Adipocyte (in vitro differentiated cells): ENCODE results near the gene AEBP2.
A peak's percentile ranks its signal among the peaks of the same experiment; 100 is the strongest.
"Not testable (repeated sequence)": the region's sequence is repeated elsewhere in the genome, so short reads cannot be mapped to it uniquely, and the experiment has no call there.

Source experiments
- DNase-seq: peaks from one replicate; pipeline ENCODE4 v3.0.0-alpha.2; 2015; ENCODE audit warnings: low read depth
- H3K27me3 ChIP-seq: replicated peaks from 2 replicates; pipeline ENCODE4 v1.7.0; 2013; ENCODE audit warnings: mild to moderate bottlenecking, low read length, moderate library complexity; ENCODE audit not compliant: control insufficient read depth, insufficient read depth
- H3K36me3 ChIP-seq: 2 replicates; pipeline ENCODE4 v1.7.0; 2013; ENCODE audit warnings: low read length, mild to moderate bottlenecking, moderate library complexity; ENCODE audit not compliant: control insufficient read depth, insufficient read depth, severe bottlenecking
- H3K4me1 ChIP-seq: 2 replicates; pipeline ENCODE4 v1.7.0; 2013; ENCODE audit warnings: mild to moderate bottlenecking, low read length, moderate library complexity; ENCODE audit not compliant: control insufficient read depth, insufficient read depth
- H3K4me3 ChIP-seq: 2 replicates; pipeline ENCODE4 v1.7.0; 2013; ENCODE audit warnings: mild to moderate bottlenecking, low read length, moderate library complexity
- H3K9ac ChIP-seq: 2 replicates; pipeline ENCODE4 v1.7.0; 2013; ENCODE audit warnings: mild to moderate bottlenecking, low read length, moderate library complexity
- H3K9me3 ChIP-seq: 2 replicates; pipeline ENCODE4 v1.7.0; 2013; ENCODE audit warnings: mild to moderate bottlenecking, low read length, moderate library complexity; ENCODE audit not compliant: control insufficient read depth

The AEBP2 gene, protein sequence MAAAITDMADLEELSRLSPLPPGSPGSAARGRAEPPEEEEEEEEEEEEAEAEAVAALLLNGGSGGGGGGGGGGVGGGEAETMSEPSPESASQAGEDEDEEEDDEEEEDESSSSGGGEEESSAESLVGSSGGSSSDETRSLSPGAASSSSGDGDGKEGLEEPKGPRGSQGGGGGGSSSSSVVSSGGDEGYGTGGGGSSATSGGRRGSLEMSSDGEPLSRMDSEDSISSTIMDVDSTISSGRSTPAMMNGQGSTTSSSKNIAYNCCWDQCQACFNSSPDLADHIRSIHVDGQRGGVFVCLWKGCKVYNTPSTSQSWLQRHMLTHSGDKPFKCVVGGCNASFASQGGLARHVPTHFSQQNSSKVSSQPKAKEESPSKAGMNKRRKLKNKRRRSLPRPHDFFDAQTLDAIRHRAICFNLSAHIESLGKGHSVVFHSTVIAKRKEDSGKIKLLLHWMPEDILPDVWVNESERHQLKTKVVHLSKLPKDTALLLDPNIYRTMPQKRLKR

DNA sequence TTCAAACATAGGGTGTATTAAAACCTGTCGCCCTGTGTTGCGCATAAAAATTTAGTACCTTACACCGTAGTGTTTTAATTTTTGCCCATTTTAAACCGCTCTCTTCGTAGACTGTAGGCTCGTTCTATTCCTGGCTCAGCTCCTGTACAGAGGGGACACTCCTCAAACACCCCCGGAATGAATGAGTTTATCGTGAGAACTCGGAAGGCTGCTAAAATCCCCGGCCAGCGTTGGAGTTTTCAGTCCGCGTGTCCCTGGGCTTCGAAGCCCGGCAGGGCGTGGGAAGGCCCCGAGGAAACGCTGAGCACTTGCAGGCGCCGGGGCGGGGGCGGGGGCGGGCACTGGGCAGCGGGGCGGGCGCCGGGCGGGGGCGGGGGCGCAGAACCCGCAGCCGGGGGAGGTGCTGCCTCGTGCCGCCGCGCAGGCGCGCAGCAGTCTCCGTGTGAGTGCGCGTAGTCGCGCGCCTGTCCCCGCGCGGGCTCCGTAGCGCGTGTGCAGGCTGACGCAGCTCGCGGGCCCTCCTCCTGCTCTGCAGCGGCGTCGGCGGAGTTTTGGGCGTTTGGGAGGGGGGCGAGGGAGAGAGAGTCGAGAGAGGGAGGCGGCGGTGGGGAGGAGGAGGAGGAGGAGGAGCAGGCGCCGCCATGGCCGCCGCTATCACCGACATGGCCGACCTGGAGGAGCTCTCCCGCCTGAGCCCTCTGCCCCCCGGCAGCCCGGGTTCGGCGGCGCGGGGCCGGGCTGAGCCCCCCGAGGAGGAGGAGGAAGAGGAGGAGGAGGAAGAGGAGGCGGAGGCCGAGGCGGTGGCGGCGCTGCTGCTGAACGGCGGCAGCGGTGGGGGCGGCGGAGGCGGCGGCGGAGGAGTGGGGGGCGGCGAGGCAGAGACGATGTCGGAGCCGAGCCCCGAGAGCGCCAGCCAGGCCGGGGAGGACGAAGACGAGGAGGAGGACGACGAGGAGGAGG is at the start of gene AEBP2:
TSS of gene AEBP2 (plus strand) at position 434 of the 960 bp plus-strand sequence. CDS start at position 642, 208 bp downstream.
- H3K4me1 ChIP-seq = peaks cover 13% of the 10 kb centered on the region
- DNase-seq = peak; percentile 98
- peak within 1 kb of the TSS; percentile 98 for H3K4me3 ChIP-seq
- H3K9ac ChIP-seq = peak within 1 kb of the TSS; percentile 96
- H3K9me3 ChIP-seq = no peaks in the 10 kb centered on the region
- peaks cover 3% of the 10 kb centered on the region for H3K36me3 ChIP-seq
- H3K27me3 ChIP-seq = no peaks in the 10 kb centered on the region

DNA sequence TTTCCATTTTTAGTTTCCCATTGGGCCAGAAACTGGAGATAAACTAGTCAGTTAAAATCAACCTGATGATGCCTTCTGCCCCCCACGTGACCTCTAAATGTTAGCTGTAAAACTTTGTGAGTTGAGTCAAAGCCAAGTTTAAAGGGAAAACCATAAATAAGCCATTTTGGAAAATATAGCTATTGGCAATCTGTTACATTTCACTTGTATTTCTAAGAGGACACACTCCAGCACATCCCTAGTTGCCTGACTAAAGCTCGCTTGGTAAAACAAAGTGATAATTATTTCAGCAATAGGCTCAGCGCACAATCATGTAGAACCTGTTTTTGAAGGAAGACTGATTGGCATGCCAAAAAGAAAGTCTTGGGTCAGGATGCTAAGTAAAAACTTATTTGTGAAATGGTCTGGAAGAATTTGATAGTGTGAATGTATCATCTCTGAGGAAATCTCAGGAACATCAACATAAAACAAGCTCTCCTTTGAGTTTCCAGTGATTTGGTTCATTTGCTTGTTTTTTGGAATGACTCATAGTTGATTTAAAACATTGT is 49.2 kb upstream of the AEBP2 start:
- Histone ChIP-seq H3K27me3 (no peaks in the 10 kb centered on the region), H3K4me1 (no peaks in the 10 kb centered on the region), H3K4me3 (no peak overlapping the region), H3K36me3 (no peaks in the 10 kb centered on the region), H3K9me3 (no peaks in the 10 kb centered on the region), H3K9ac (no peak overlapping the region)
- DNase-seq = no peak

DNA sequence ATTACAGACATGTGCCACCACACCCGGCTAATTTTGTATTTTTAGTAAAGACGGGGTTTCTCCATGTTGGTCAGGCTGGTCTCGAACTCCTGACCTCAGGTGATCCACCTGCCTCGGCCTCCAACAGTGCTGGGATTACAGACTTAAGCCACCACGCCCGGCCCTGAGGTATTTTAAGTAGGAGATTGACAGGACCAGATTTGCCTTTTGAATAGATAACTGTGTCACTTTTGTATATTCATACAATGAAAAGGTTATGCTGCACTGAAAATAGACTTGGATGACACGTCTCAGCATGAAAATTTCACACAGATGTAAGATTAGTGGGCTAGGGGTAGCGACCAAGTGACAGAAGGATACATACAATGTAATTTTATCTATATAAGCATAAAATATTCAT is 46.6 kb upstream of the AEBP2 start:
- not testable (repeated sequence) for H3K9me3 ChIP-seq, DNase-seq, H3K4me3 ChIP-seq, H3K9ac ChIP-seq, H3K4me1 ChIP-seq, H3K36me3 ChIP-seq, H3K27me3 ChIP-seq

DNA sequence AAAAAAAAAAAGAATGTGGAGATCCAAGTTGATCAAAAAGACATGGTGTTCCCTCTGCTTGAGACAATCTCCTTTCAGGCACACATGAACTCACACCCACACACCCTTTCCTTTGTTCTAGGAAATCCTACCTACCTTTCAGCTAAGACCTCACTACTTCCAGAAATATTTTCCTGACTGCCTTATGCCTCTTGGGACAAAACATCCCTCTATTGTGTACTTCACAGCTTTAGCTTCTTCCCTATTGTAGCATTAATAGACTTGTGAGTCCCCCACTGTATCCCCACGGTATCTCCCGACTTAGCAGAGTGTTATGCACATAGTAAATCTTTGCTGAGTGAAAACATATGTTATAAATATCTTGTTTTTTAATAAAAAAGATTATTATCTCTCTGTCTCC is 44.9 kb upstream of the AEBP2 start:
- Histone ChIP-seq H3K9ac (no peak overlapping the region), H3K9me3 (no peaks in the 10 kb centered on the region), H3K36me3 (no peaks in the 10 kb centered on the region), H3K4me1 (peaks cover 4% of the 10 kb centered on the region), H3K27me3 (no peaks in the 10 kb centered on the region), H3K4me3 (no peak overlapping the region)
- no peak for DNase-seq

DNA sequence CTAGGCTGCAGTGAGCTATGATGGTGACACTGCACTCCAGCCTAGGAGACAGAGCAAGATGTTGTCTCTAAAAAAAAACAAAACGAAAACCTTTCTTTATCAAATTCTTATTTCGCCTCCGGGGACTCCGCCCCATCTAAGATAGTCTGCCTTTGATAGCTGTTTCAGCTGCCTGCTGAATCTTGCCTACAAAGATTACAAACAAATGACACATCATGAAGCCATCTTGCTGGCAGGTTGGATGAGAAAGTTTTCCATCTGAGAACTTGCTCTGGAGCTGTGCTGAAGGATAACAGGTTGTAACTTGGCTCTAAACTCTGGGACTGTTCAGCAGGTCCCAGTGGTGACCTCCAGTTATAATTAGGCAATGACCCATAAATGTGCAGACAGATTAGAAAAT is 41.8 kb upstream of the AEBP2 start:
- no peak overlapping the region for H3K4me3 ChIP-seq

DNA sequence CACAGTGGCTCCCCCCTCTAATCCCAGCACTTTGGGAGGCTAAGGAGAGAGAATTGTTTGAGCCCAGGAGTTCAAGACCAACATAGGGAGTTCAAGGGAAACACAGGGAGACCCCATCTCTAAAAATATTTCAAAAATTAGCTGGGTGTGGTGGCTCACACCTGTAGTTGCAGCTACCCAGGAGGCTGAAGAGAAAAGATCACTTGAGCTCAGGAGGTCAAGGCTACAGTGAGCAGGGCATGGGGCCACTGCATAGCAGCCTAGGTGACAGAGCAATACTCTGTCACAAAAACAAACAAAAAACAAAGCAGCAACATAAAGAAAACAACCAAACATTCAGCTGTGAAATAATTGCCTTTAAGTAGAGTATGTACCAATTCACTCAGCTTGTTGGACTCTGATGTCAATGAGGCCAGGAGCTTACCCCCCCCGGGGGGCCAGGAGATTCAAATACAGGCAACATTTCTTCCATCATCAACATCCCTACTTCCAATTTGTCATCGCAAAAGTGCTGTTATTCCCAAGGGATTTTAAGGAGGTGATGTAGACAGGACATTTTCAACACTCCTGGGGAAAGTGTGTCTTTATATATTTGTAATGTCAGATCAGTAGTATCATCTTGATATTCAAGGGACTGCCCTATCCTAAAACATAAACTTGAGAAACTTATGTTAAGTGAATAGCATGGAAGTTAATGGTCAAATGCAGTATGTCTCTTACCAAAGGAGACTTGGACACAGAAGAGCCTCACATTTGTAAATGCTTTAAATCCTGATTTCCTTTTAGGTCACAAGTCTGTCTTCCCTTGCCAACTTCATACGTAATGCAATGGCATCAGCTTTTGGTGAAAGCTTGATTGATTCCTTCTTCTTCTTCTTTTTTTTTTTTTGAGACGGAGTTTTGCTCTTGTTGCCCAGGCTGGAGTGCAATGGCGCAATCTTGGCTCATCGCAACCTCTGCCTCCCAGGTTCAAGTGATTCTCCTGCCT is 40.6 kb upstream of the AEBP2 start:
- Histone ChIP-seq H3K36me3 (no peaks in the 10 kb centered on the region), H3K27me3 (peaks cover 7% of the 10 kb centered on the region), H3K9ac (no peak overlapping the region), H3K9me3 (no peaks in the 10 kb centered on the region), H3K4me3 (no peak overlapping the region), H3K4me1 (peaks cover 4% of the 10 kb centered on the region)
- DNase-seq = no peak

More for the DNA sequence above, 41.8 kb upstream of the AEBP2 start:
- Histone ChIP-seq H3K27me3 (peaks cover 5% of the 10 kb centered on the region), H3K9me3 (no peaks in the 10 kb centered on the region), H3K4me1 (peaks cover 4% of the 10 kb centered on the region), H3K9ac (no peak overlapping the region), H3K36me3 (no peaks in the 10 kb centered on the region)
- DNase-seq = no peak

DNA sequence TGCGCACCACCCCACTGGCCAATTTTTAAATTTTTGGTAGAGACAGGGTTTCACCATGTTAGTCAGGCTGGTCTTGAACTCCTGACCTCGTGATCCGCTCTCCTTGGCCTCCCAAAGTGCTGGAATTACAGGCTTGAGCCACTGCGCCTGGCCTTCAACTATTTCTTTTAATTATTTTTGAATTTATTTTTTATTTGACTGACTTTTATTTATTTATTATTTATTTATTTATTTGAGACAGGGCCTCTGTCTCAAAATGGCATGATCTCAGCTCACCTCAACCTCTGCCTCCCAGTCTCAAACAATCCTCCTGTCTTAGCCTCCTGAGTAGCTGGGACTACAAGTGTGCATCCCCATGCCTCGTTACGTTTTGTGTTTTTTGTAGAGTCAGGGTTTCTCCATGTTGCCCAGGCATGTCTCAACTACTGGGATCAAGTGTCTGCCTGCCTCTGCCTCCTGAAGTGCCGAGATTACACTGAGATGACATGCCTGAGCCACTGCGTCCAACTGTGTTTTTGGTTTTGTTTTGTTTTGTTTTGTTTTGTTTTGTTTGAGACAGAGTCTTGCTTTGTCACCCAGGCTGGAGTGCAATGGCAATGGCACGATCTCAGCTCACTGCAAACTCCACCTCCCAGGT is 38.5 kb upstream of the AEBP2 start:
- not testable (repeated sequence) for DNase-seq, H3K4me3 ChIP-seq, H3K4me1 ChIP-seq, H3K9ac ChIP-seq, H3K36me3 ChIP-seq, H3K9me3 ChIP-seq, H3K27me3 ChIP-seq

DNA sequence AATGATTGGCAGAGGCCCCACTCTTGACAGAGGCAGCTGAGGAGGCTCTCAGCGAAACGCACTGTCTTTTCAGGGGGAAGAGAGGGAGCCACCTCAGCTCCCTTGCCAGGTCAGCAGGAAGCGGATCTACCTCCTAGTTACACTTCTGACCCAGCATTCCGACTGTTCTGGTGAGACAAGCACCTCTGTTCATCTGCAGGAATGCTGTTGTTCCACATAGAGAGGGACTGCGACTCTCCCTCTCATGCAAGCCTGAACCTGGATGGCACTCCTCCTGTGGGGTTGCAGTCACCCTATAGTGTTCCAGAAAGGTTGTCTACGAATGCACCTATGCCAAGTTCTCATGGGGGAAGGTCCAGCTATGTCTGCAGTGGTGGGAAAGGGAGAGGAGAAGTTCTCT is 37.1 kb upstream of the AEBP2 start:
- H3K9me3 ChIP-seq = no peaks in the 10 kb centered on the region
- DNase-seq = no peak
- H3K4me1 ChIP-seq = peaks cover 4% of the 10 kb centered on the region
- no peak overlapping the region for H3K4me3 ChIP-seq
- H3K36me3 ChIP-seq = no peaks in the 10 kb centered on the region
- no peak overlapping the region for H3K9ac ChIP-seq
- H3K27me3 ChIP-seq = peaks cover 7% of the 10 kb centered on the region

DNA sequence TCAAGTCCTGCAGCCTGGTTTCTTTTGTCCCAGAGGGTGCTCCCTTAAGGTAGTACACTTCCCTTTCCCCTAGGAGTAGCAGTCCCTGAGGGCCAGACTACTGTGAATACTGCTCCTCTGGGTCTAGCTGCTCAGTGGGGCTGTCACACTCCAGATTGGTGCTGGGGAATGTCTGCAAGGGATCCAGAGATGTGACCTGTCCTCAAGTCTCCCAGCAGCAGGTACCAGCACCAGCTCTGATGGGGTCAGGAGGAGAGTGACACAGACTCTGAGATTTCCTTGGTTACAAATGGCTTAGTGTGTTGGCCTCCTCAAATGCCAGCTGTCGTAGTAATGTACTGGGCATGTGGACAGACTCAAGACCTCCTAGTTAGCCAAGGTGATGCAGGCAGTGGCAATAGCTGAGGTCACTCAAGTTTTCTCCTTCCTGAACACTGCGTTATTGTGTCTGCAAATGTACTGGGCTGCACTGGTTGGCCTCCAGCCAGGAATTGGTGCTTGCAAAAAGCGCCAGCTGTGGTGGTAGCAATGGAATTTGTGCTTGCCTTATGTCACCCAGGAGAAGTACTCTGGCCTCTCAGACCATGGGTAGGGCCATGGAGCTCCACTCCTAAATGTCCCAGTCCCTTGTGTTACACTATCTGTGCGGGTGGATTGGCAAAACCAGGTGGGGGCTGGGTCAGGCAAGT is 36.4 kb upstream of the AEBP2 start:
- Histone ChIP-seq H3K4me3 (no peak overlapping the region), H3K36me3 (no peaks in the 10 kb centered on the region), H3K9ac (no peak overlapping the region), H3K9me3 (no peaks in the 10 kb centered on the region), H3K27me3 (peaks cover 7% of the 10 kb centered on the region), H3K4me1 (peaks cover 4% of the 10 kb centered on the region)
- DNase-seq = no peak
